HG02623 (cell line): ENCODE data around the gene TNRC6A.
"Not testable (repeated sequence)": the region's sequence is repeated elsewhere in the genome, so short reads cannot be mapped to it uniquely, and the experiment has no call there.

Source experiments
- ATAC-seq: cut with Tn5 transposase; IDR thresholded peaks from one replicate; pipeline ENCODE4 v1.9.1; 2021; ENCODE audit warnings: moderate library complexity; ENCODE audit not compliant: unreplicated experiment

The TNRC6A gene

DNA sequence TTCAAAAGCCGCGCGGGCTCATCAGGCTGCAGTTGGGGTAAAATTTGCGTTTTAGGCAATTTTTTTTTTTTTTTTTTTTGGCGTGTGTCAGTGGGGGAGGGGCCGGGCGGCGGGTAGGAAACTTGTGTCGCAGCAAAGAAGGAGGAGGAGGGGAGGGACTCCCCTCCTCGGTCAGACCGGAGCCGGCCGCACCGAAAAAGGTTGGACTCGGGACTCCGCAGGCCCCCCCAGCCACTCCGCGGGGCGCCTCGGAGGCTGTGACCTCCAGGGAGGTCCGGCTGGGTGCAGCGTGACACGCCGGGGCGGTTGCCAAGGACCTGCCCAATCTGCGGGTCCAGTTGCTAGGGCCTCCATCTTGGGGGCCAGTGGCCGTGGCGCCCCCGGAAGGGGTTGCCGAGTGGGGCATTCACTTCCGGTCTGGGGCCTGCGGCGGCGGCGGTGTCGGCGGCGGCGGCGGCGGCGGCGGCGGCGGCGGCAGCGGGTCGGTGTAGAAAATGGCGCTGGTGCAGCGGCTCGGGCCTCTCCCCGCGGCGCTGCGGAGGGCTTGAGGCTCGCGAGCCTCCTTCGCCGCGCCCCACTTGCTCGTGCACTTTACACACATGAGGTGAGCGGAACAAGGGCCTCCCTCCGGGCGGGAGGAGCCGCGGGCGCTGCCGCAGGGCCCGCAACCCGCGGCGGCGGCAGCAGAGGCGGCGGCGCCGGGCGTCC lies at the start of gene TNRC6A:
TSS of gene TNRC6A (plus strand) at position 409 of the 708 bp plus-strand sequence. CDS start at position 600, 191 bp downstream.
- peak; percentile 88 for ATAC-seq

DNA sequence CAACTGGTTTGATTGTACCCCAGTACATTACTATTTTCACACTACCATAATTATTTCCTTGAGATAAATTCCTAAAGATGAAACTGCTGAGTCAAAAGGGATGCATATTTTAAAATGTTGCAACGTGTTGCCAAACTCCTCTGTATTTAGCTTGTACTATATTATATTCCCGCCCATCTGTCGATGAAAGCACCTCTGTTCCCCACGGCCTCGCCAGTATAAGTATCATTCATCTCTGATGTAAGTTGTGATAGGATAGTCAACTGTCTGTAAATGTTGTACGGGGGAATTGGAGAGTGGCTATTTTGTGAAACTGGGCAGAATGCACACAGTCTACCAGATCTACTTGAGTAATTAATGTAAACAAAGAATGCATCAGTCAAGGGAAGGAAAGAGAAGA lies 47.7 kb upstream of the TNRC6A start:
- ATAC-seq: no peak

DNA sequence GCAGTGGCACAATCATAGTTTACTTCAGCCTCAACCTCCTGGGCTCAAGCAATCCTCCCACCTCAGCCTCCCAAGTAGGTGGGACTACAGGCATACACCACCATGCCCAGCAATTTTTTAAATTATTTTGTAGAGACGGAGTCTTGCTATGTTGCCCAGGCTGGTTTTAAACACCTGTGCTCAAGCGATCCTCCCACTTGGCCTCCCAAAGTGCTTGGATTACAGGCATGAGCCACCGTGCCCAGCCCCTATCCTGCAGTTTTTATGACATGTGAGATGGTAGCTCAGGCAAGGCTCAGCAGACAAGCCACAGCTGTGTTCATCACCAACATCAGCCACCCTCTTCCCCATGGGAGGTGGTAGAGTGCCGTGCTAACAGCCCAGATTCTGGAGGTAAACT lies 46.2 kb upstream of the TNRC6A start:
- ATAC-seq: no peak

DNA sequence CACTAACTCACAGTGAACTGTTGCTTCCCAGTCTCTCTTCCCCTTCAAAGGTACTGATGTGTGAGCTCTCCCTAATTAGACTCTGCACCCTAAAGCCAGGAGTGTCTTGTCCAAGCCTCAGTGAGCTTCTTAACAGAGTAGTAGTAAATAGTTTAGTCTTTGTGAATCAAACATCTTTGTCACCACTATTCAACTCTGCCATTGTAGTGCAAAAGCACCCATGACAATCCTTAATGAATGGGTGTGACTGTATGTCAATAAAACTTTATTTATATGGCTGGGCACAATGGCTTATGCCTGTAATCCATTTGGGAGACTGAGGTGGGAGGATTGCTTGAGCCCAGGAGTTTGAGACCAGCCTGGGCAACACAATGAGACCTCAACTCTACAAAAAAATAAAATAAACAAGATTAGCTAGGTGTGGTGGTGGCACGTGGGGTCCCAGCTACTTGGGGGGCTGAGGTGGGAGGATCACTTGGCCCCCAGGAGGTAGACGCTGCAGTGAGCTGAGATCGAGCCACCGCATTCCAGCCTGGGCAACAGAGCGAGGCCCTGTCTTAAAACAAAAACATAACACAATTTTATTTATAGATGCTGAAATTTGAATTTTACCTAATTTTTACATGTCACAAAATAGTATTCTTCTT lies 45.5 kb upstream of the TNRC6A start:
- ATAC-seq: no peak

DNA sequence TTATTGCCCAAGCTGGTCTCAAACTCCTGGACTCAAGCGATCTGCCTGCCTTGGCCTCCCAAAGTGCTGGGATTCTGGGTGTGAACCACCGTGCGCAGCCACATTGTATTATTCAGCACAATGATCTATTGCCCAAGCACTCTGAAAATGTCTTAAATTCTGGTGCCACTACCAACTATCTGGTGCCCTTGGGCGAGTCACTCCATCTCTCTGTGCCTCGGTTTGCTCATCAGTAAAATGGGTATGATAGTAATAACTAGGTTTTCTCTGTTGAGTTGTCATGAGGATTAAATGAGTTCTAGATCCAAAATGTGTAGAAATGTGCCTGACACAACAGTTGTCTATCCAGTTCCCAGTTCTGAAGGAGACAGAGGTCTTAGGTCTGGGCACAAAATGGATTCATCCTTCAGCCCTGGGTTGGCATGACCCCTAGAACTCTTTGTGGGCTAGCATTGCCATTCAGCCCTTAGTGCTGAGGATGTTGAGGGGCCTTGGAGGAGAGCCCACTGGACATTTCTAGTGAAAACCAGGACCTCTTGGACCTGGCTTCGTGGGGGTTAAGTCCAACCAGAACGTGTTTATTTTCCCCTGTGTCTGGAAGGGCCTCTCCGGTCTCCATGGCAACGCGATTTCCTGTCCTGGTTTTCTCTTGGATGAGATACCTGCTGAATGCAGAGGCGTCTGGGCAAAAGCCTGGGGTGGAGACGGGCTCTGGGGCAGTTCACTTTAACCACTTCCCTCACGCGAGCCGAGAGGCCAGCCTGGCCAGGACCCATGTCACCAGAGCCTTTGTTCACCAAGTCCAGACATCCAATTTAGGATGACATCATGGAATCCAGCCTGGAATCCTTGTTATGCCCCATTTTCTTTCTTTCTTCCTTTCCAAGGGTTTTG lies 43.7 kb upstream of the TNRC6A start:
- no peak for ATAC-seq

DNA sequence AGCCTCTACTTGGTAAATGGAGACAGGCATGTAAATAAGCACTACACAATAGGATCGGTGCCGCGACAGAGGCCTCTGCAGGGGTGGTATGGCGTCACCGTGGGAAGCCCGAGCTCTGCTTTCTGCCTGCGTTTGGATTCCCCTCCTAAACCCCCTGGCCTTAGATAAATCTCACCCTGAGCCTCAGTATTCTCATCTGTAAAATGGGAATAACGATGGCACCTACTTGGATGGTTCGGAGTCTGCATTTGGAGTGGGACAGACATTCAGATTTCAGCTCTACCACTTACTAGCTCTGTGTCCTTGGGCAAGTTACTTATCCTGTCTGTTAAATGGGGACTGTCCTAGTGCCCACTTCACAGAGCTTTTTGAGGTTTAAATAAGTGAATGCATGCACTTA lies 42.8 kb upstream of the TNRC6A start:
- ATAC-seq: no peak

DNA sequence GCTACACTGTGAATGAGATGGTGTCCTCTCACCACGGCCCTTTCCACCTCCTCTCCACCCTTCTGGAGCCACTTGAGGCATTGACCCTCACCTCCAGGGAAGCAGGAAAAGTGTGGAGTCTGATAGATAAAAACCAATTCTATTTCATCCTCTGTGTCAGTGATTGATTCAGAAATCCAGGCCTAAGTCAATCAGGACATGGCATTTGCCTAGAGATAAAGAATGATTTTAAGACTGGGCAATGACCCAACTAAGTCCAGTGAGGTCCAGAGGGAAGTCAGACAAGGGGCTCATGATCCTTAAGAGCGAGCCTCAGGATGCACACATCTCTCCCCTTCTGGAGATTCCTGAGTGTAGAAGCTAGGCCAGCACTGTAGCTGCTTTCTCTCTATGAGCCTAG lies 41.1 kb upstream of the TNRC6A start:
- ATAC-seq: no peak

DNA sequence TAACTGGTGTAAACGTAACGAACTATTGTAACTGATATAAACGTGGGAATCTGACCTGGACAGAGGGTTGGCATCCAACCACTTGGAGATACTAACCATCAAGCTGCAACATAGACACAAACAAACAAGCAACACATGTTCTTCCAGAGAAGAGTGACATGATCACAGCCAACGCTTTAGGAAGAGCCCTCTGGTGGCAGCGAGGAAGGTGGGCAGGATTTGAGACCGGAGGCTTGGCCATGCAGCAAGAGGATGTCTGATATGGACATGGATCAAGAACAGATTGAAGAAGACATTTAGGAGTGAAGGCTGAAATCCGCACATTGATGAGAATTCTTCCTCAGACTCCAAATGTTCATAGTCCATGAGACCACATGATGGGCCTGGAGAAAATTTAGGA lies 40.3 kb upstream of the TNRC6A start:
- ATAC-seq: no peak

DNA sequence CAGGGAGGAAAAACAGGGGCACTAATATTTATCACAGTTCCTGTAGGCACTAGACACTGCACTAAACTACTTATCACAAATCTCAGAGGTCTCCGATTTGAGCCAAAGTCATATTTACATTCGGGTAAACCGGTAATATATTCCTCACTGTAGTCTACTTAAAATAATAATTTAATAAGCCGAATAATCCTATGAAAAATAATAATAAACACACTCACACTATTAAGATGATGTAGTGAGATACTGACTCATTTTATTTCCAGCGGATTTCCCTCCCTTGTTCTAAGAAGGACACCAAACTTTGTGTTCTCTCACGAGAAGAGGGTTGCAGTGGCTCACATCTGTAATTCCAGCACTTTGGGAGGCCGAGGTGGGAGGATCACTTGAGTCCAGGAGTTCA lies 36.6 kb upstream of the TNRC6A start:
- no peak for ATAC-seq

DNA sequence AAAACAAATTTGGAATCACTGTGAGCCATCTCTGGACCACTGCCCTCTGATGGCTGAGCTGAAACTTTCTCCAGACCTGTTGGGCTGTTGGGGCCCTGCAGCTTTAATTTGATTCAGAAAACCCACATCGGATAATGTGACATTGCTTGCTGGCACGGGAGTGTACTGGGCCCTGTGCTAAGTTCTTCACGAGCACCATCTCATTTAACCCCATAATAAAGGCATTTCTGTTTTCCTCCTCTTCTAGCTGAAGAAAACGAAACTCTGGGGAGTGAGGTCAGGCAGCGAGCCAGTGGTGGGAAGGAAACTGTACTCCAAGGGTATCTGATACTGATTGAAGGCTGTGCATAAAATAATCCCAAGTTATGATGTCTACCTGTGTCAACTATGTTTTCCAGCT lies 34.5 kb upstream of the TNRC6A start:
- ATAC-seq: no peak

DNA sequence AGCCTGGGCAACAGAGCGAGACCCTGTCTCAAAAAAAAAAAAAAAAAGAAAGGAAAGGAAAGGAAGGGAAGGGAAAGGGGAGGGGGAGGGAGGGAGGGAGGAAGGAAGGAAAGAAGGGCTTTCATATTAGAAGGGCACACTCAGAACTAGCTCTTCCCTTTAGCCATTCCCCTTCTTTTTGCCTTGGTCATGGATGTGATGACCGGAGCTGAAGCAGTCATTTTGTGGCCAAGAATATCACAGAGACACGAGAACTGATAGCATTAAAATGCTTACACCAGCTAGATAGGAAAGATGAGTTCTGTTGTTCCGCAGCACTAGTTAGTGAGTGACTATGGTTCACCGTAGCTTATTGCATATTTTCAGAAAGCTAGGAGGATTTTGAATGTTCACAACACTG lies 32.8 kb upstream of the TNRC6A start:
- ATAC-seq: no peak

DNA sequence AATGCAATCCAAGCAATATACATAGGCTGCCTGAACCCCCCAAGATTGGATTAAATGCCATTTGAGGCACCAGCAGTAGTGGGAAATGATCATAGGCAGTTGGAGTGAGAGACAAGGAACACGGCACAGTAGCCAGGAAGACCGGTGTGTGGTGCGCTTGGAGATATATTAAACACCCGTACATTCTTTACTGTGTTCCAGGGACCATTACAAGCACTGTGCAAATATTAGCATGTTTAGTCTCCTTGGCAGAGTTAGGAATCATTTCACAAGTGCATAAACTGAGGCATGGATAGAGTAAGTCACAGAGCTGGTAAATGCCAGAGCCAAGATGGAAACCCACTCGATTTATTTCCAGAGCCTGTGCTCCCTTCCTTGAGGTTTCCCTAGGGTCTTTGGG lies 31.1 kb upstream of the TNRC6A start:
- ATAC-seq: no peak

DNA sequence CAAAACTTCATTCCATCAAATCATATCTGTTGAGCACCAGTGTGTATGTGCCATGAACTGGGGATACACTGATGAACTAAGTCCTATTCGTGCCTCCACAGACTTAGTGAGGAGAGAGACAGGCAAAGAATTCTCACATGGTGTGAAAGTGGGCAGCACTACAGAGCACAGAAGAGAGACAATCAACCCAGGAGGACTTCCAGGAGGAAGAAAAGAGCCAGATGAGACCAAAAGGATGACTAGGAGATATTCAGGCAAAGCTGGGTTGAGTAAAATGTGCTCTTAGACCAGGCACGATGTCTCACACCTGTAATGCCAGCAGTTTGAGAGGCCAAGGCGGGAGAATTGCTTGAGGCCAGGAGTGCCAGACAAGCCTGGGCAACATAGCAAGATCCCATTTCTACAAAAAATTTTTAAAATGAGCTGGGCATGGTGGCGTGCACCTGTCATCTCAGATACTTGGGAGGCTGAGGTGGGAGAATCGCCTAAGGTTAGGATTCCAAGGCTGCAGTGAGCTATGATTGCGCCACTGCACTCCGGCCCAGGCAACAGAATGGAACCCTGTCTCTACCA lies 30.2 kb upstream of the TNRC6A start:
- ATAC-seq: no peak

DNA sequence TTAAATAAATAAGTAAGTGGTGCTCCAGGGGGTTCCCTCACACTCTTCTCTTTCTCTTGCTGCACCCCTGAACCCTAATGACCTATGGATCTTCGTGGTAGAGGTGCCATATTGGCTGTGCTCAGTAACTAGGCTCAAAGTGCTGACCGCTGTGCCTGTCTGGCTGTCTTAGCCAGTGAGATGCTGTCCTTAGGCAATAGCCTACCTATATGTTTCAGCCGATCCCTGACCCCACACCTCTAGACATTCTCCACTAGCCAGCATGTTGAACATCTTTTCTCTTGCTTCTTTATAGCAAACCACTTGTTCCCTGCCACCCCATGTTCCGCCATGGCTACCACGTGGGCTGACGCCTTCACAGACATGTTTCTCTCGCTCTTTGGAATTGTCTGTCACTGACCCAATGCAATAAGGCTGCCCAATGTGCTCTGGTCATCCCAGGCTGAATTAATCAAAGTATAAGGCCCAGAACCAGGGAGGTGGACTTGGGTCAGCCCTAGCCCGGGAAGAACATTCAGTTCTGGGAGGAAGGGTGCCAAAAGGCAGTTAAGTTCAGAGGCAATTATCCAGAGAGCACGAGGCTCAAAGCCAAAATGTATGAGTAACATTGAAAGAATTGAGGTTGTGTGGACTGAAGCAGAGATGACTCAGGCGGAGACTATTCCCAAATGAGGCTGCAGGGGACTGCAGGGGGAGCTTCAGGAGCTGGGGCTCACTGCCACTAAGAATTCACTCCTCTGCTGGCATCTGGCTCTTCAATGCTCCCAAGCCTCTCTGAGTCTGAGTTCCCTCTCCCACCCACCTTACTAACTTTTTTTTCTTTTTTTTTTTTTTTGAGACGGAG lies 28.7 kb upstream of the TNRC6A start:
- no peak for ATAC-seq

DNA sequence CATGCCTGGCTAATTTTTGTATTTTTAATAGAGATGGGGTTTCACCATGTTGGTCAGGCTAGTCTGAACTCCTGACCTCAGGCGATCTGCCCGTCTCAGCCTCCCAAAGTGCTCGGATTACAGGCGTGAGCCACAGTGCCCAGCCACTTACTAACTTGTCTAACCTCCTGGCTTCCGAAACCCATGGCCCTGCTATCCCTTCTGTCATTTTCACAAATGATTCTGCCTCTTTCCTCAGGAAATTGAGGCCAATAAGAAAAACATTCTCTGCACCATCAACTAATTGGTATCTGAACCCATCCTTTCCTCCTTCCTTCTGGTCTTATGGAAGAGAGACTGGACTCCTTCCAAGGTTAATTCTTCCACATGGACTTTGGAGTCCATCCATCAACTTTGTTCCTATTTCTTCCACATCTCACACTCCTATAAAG lies 27.9 kb upstream of the TNRC6A start:
- no peak for ATAC-seq

DNA sequence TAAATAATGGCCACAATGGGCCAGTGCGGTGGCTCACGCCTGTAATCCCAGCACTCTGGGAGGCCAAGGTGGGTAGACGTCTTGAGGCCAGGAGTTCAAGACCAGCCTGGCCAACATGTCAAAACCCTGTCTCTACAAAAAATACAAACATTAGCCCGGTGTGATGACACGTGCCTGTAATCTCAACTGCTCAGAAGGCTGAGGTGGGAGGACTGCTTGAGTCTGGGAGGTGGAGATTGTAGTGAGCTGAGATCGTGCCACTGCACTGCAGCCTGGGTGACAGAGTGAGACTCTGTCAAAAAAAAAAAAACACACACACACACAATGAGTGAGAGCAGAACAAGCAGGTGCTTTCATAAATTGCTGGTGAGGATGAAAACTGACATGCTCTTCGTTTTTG lies 21.7 kb upstream of the TNRC6A start:
- ATAC-seq: not testable (repeated sequence)

DNA sequence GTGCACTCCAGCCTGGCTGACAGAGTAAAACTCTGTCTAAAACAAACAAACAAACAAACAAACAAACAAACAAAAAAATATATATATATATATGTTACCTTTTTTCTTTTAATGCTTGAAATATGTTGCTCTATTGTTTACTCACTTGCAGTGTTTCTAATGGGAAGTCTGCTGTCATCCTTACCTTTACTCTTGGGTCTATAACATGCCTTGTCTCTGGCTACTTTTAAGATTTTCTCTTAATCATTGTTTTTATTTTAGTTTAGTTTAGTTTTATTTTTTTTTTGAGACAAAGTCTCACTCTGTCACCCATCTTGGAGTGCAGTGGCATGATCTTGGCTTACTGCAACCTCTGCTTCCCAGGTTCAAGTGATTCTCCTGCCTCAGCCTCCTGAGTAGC lies 16.1 kb upstream of the TNRC6A start:
- ATAC-seq: no peak

DNA sequence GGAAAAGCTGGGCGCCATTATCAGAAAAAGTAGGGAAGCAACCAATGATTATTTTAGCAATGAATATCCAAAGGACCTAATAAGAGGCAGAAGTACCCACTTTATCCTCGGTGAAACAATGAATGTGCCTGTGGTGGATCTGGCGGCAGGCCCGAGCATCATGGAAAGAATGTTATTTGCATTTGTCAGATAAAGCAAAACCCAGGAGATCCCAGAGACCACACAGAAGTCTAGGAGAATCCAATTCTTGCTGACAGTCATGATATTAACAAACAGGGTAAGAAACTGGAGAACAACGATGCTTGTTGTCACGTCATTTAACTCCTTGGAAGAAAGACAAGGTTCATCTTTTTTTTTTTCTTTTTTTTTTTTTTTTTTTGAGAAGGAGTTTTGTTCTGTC lies 12.0 kb upstream of the TNRC6A start:
- ATAC-seq: no peak

DNA sequence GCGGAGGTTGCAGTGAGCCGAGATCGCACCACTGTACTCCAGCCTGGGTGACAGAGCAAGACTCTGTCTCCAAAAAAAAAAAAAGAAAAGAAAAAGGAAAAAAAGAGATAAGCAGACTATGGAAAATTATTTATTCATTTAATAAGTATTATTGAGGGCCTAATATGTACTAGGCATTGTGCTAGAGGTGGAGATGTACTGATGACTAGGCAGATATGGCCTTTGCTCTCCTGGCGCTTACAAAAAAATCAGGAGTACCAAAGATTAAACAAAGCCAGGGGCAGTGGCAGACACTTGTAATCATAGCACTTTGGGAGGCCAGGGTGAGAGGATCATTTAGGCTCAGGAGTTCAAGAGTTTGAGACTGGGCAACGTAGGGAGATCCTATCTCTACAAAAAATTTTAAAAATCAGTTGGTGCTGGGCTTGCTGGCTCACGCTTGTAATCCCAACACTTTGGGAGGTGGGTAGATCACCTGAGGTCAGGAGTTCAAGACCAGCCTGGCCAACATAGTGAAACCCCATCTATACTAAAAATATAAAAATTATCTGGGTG lies 10.4 kb upstream of the TNRC6A start:
- ATAC-seq: no peak

DNA sequence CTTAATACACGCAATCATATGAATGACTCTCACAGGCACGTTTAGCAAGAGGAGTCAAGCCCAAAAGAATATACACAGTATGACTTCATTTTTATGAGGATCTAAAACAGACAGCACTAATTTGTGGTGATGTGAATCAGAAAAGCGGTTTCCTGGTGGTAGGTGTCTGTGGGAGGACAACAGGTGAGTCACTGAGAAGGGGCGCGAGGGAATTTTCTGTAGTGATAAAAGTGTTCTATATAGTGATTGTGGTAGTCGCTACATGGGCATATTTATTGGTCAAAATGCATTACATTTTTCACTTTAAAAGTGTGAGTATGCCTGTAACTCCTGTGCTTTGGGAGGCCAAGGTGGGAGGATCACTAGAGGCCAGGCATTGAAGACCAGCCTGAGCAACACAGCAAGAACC lies 7.6 kb upstream of the TNRC6A start:
- no peak for ATAC-seq
